Coronary artery (tissue), 2 donors: Measurements from ENCODE around the gene TMEM273.

Experiments used
- DNase-seq: peaks from one replicate; pipeline ENCODE4 v3.0.0-alpha.2; 2017; ENCODE audit warnings: low spot score
- H3K27ac ChIP-seq, 2 donors: fragments of 200-600 bp; sonication (generic); one replicate each; pipeline ENCODE4 v1.5.1; 2016 to 2019
- H3K4me3 ChIP-seq: fragments of 200-600 bp; sonication (generic); 2 replicates; pipeline ENCODE4 v1.5.1; 2016; ENCODE audit warnings: mild to moderate bottlenecking, moderate library complexity
- TF ChIP-seq, protein P1 (sequence below): fragments of 200-600 bp; sonication (generic); IDR thresholded peaks from one replicate; pipeline ENCODE4 v1.5.1; 2019; ENCODE audit warnings: antibody characterized with exemption

The TMEM273 gene

DNA sequence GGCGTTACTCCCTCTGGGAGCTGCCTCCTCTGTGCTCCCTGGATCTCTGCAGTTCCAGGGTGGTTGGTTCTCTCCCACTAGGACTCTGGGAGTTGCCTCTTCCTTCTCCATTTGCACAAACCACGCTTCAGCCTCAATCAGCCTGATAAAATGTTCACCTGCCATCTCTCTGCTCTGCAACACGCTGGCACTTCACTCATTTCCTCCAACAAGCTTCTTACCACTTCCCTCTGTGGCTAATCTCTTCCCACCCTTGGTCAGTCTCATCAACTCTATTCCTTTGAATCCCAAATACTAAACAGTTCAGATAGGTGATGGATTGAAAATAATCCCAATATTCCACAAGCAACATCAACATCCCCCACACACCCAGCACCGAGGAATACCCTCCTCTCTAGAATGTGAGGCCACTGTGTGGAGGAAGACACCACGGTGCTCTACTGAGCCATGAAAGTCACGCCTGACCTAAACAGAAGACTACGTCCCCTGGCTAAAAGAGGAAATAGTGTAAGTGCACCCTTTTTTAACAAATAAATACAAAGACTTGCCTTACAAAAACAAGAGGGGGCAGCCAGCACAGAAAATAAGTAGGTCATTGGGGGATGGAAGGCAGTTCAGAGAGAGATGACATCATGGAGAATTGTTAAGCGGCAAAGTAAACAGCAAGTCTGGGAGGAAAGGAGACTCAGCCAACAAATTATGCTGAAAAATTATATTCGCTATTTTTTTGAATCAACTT is 52.4 kb downstream of the TMEM273 start:
- Histone ChIP-seq H3K27ac (peak overlapping the region in 1 of 2 donors; percentile 18), H3K4me3 (no peak overlapping the region)
- DNase-seq = no peak
- TF ChIP-seq, protein P1, sequence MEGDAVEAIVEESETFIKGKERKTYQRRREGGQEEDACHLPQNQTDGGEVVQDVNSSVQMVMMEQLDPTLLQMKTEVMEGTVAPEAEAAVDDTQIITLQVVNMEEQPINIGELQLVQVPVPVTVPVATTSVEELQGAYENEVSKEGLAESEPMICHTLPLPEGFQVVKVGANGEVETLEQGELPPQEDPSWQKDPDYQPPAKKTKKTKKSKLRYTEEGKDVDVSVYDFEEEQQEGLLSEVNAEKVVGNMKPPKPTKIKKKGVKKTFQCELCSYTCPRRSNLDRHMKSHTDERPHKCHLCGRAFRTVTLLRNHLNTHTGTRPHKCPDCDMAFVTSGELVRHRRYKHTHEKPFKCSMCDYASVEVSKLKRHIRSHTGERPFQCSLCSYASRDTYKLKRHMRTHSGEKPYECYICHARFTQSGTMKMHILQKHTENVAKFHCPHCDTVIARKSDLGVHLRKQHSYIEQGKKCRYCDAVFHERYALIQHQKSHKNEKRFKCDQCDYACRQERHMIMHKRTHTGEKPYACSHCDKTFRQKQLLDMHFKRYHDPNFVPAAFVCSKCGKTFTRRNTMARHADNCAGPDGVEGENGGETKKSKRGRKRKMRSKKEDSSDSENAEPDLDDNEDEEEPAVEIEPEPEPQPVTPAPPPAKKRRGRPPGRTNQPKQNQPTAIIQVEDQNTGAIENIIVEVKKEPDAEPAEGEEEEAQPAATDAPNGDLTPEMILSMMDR = no peak

DNA sequence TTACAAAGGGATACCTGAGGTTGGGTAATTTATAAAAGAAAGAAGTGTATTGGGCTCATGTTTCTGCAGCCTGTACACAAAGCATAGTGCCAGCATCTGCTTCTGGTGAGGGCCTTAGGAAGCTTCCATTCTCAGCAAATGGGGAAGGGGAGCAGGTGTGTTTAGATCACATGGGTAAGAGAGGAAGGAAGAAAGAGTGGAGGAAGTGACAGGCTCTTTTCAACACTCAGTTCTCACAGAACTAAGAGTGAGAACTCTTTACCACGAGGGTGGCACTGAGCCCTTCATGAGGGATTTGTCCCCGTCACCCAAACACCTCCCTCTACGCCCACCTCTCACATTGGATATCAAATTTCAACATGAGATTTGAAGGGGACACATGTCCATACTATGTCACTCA is 53.9 kb downstream of the TMEM273 start:
- TF ChIP-seq, protein P1 = no peak
- Histone ChIP-seq H3K4me3 (no peak overlapping the region), H3K27ac (no peak overlapping the region)
- DNase-seq = peak; percentile 7

DNA sequence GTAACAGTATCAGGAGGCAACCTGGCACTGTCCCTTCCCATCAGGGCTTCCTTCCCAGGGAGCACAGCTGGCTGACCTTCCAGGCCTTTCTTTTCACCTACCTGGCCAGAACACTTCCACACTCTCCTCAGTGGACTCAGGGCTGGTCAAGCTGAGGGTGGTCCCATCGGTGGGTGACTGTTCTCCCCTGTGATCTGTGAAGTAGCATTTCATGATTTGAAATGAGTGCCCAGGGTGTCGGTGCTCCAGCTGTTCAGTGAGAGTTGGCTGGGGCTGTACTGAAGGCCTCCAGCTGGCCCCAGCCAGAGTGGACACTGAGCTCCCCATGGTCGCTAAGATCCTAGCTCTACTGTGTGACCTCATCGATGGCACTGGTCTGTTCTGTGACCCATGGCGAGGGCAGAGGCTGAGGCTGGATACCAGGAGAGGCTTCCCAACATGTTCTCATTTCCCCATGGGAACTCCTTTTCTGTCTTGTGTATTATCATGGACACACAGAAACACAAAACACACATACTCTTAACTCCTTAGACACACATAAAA is 54.4 kb downstream of the TMEM273 start, which contains the start of gene FAM170B:
TSS of gene FAM170B (minus strand) at position 316 of the 543 bp plus-strand sequence. CDS start at position 213, 103 bp downstream.
- Histone ChIP-seq H3K27ac (no peak within 1 kb of the TSS), H3K4me3 (no peak within 1 kb of the TSS)
- peak; percentile 31 for DNase-seq
- TF ChIP-seq, protein P1 = no peak

DNA sequence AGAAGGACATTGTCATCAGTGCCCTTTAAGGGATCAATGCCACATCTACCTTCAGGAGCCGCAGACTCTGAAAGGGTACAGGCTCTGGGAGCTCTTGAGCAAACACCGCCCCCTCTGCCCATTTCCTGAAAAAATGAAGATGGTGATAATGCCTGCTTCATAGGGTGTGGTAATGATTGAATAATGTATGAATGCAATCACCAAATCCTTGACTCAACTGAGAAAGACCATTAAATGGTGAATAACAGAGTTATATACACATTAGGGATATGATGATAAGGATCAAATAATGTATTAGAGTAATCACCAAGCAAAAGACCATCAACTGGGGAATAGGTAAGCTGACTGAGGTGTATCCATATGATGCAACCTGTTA is 55.8 kb downstream of the TMEM273 start:
- TF ChIP-seq, protein P1 = no peak
- Histone ChIP-seq H3K4me3 (no peak overlapping the region), H3K27ac (no peak overlapping the region)
- no peak for DNase-seq

DNA sequence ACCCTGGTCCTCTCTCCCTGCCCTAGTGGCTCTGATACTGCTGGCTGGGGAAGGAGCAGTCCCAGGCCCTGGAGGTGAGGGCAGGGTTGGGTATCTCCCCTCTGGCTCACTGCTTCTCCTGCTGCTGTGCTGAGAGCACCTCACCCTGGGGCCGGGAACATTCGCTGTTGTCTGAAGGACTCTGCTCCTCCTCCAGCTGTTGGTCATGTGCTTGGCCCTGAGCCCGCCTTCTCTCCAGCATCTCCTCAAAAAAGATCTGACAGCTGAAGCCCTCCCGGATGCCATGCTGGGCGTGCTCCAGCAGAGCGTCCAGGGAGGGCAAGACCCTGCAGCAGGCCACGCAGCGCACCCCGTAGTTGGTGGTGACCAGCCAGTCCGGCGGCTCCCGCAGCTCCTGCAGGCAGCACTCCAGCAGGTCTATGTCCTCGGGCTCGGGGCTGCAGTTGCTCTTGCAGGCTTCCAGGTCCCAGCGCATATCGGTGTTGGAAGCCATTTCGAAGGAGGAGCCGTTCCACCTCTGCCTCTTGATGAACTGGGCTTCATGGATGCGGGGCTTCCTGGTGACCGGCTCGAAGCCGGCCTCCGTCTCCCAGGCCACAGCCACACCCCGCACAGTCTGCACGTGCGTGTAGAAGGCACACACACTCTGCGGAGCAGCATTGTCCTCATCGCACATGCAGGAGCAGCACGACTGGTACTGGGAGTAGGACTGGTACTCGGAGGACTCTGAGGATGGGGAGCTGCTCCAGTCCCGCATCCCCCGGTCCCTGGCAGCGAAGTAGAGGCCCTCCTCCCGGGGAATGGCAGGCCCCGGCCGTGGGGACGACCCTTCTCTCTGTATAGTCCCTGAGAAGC is 56.5 kb downstream of the TMEM273 start:
- no peak overlapping the region for H3K27ac ChIP-seq
- TF ChIP-seq, protein P1 = no peak
- no peak overlapping the region for H3K4me3 ChIP-seq
- DNase-seq = peak; percentile 57

DNA sequence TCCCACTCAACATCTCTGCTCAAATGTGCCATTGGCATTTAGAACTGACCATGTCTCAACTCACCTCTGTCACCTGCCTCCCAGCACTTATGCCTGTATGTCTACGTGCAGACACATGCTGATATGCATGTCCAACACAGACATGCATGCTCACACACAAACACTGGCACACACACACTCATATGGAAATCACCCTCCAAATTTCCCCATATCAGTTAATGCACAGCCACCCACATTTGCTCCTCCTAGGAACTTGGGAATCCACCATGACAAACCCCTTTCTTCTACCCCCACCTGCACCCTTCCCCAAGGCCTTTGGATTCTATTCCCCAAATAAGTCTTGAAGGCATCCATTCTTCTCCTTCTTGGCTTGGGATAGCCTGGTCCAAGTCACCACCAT is 58.8 kb downstream of the TMEM273 start:
- Histone ChIP-seq H3K4me3 (no peak overlapping the region), H3K27ac (no peak overlapping the region)
- TF ChIP-seq, protein P1 = no peak
- DNase-seq = no peak
